ENCODE results near the gene LCE6A.

The LCE6A gene

GRCh38 chr1:152811671-152812070 is 31.0 kb upstream of the LCE6A start, which contains the start of gene LCE1B:
TSS of gene LCE1B (plus strand) at chr1:152811971. CDS start at chr1:152812447, 476 bp downstream.
- CTCF ChIA-PET: no interaction called here
- POLR2A ChIA-PET (ENCODE audit: low non-redundant PET): no interaction called here
- no peak for TF ChIP-seq CTCF (conservative IDR thresholded peaks at IDR 0.05; ENCODE audit: low read depth)
- H3K27ac ChIP-seq: no peak within 1 kb of the TSS
- DNase-seq (ENCODE audit: low spot score): no peak

- POLR2A ChIA-PET (ENCODE audit: low non-redundant PET): no interaction called here
- DNase-seq (ENCODE audit: low spot score): peak; percentile 18
These were observed 25.3 kb upstream of the LCE6A start for GRCh38 chr1:152817309-152817708.

GRCh38 chr1:152823294-152823693 is 19.4 kb upstream of the LCE6A start:
- ChIA-PET CTCF (no interaction called here), POLR2A (ENCODE audit: low non-redundant PET) (no interaction called here)
- no peak overlapping the region for H3K27ac ChIP-seq
- no peak for TF ChIP-seq CTCF (conservative IDR thresholded peaks at IDR 0.05; ENCODE audit: low read depth)
- DNase-seq (ENCODE audit: low spot score): no peak

More at GRCh38 chr1:152817309-152817708, 25.3 kb upstream of the LCE6A start:
- H3K27ac ChIP-seq: no peak overlapping the region
- CTCF ChIA-PET: no interaction called here
- TF ChIP-seq CTCF (conservative IDR thresholded peaks at IDR 0.05; ENCODE audit: low read depth): no peak

- no peak for TF ChIP-seq CTCF (conservative IDR thresholded peaks at IDR 0.05; ENCODE audit: low read depth)
- H3K27ac ChIP-seq: no peak overlapping the region
- CTCF ChIA-PET: interaction anchor here (0.7 kb wide), 1 partner anchor 115 kb away, joined by 3 read pairs; no protein-coding TSS in a partner anchor
- POLR2A ChIA-PET (ENCODE audit: low non-redundant PET): no interaction called here
- no peak for DNase-seq (ENCODE audit: low spot score)
These were observed 17.7 kb upstream of the LCE6A start for GRCh38 chr1:152824964-152825363.

GRCh38 chr1:152827173-152827572 is 15.5 kb upstream of the LCE6A start, which contains the start of gene LCE1A:
TSS of gene LCE1A (plus strand) at chr1:152827473. CDS start at chr1:152827473, 0 bp downstream.
- CTCF ChIA-PET: no interaction called here
- no peak within 1 kb of the TSS for H3K27ac ChIP-seq
- POLR2A ChIA-PET (ENCODE audit: low non-redundant PET): no interaction called here
- no peak for DNase-seq (ENCODE audit: low spot score)
- TF ChIP-seq CTCF (conservative IDR thresholded peaks at IDR 0.05; ENCODE audit: low read depth): no peak

GRCh38 chr1:152836870-152837269 is 5.8 kb upstream of the LCE6A start:
- no peak for TF ChIP-seq CTCF (conservative IDR thresholded peaks at IDR 0.05; ENCODE audit: low read depth)
- CTCF ChIA-PET: interaction anchor here (0.6 kb wide), 1 partner anchor 1195 kb away, joined by 3 read pairs; no protein-coding TSS in a partner anchor
- DNase-seq (ENCODE audit: low spot score): no peak
- no peak overlapping the region for H3K27ac ChIP-seq
- POLR2A ChIA-PET (ENCODE audit: low non-redundant PET): no interaction called here

Data from RWPE1 (cell line).